Cardiac fibroblast (primary cell): Measurements from ENCODE around the gene RC3H2.

Experiments used
- DNase-seq, 2 donors: peaks; one replicate each; pipeline versions ENCODE4 v3.0.0 to v3.0.0-alpha.2; 2010; ENCODE audit warnings: low read depth in 2 of 2
- H3K4me3 ChIP-seq, 2 donors: replicated peaks in 1 of 2; 1 replicate in 1 of 2; 2 replicates in 1 of 2; pipeline ENCODE4 v1.5.1; 2011; ENCODE audit warnings: low read depth in 2 of 2, low read length in 2 of 2, mild to moderate bottlenecking in 2 of 2, moderate library complexity in 1 of 2
- CTCF ChIP-seq: IDR thresholded peaks from one replicate; pipeline ENCODE4 v1.5.1; 2011; ENCODE audit warnings: low read depth, mild to moderate bottlenecking, low read length, inconsistent platforms

Gene RC3H2

GRCh38 chr9:122822938-122823337 is 82.2 kb downstream of the RC3H2 start:
- no peak overlapping the region for H3K4me3 ChIP-seq
- no peak for DNase-seq
- no peak for TF ChIP-seq CTCF

GRCh38 chr9:122822056-122822455 is 83.1 kb downstream of the RC3H2 start:
- H3K4me3 ChIP-seq: no peak overlapping the region
- no peak for TF ChIP-seq CTCF
- DNase-seq: no peak

GRCh38 chr9:122821278-122821943 is 83.7 kb downstream of the RC3H2 start:
- no peak for TF ChIP-seq CTCF
- H3K4me3 ChIP-seq: no peak overlapping the region
- peak; percentile 48 to 57 for DNase-seq

GRCh38 chr9:122820490-122820845 is 84.7 kb downstream of the RC3H2 start:
- no peak for DNase-seq
- TF ChIP-seq CTCF: no peak
- no peak overlapping the region for H3K4me3 ChIP-seq

- DNase-seq: peak; percentile 34 to 73
- no peak for TF ChIP-seq CTCF
- no peak overlapping the region for H3K4me3 ChIP-seq
Observed at GRCh38 chr9:122819791-122820489, 85.2 kb downstream of the RC3H2 start.

GRCh38 chr9:122819326-122819725 is 85.8 kb downstream of the RC3H2 start:
- H3K4me3 ChIP-seq: no peak overlapping the region
- no peak for TF ChIP-seq CTCF

More at GRCh38 chr9:122819326-122819725, 85.8 kb downstream of the RC3H2 start:
- DNase-seq: peak in 1 of 2 donors; percentile 61
